HG03354 (cell line): ENCODE measurements around the gene IMMP2L.
A peak's percentile ranks its signal among the peaks of the same experiment; 100 is the strongest.
"Not testable (repeated sequence)": the region's sequence is repeated elsewhere in the genome, so short reads cannot be mapped to it uniquely, and the experiment has no call there.

ENCODE experiments used
- ATAC-seq: cut with Tn5 transposase; IDR thresholded peaks from one replicate; pipeline ENCODE4 v1.9.1; 2021; ENCODE audit warnings: mild to moderate bottlenecking; ENCODE audit not compliant: unreplicated experiment, poor library complexity, severe bottlenecking

The IMMP2L gene

DNA sequence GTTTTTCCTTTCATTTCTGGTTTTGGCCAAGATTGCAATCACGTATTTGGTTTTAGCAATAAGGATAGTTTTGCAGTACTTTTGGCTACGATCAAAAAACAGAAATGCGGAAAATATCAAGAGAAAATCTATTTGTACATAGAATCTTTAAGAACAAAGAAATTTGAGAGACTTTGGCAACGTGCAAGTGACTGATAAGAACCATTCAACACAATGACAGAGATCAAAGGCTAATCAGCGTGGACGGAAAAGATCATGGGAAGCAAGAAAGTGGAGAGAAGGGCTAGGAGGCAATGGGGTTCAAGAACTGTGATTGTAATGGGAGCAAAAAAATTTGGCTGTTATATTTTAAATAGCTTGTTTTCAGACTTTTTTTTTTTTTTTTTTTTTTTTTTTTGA is 487.5 kb downstream of the IMMP2L start:
- no peak for ATAC-seq

DNA sequence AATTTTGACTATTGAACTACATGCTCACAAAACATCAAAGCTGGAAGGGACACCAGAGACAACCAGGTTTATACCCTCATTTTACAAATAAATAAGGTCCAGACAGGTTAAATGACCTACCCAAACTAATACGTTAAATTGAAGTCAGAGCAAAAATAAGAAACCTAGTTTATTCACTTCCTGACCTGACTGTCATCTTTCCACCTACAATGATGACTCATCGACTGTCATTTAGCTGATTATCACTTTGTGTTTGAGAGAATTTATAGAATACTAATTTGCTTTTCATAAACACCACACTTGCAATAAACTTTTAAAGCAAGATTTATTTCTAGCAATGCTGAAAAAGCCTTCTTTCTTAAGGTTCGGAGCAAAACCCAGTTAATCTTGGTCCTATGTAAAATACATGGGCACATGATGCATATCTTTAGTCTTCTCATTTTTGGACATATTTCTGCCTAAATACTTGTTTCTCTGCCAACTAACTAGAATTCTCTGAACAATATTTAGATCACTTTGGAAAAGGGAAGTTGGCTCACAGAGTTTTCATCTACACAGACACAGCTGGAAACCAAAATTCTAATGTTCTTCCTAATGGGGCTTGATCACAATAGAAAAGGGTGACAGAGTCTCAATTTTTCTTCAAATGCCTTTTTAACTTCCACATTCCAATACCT is 488.1 kb downstream of the IMMP2L start:
- peak; percentile 59 for ATAC-seq

GRCh38 chr7:111072658-111073057 is 489.6 kb downstream of the IMMP2L start:
- not testable (repeated sequence) for ATAC-seq

DNA sequence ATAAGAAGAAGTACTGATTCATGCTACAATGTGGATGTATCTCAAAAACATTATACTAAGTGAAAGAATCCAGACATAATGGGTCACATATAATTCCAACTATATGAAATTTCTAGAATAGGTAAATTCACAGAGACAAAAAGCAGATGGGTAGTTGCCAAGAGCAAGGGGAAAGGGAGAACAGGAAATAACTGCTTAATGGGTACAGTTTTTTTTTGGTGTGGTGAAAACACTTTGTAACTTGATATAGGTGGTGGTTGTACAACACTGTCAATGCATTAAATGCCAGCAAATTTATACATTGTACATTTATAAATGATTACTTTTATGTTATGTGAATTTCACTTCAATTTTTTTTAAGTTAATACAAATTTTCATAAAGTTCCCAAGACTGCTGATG is 490.7 kb downstream of the IMMP2L start:
- ATAC-seq, result no peak

- ATAC-seq, result no peak
Measured at GRCh38 chr7:111068618-111069017, 493.7 kb downstream of the IMMP2L start.

DNA sequence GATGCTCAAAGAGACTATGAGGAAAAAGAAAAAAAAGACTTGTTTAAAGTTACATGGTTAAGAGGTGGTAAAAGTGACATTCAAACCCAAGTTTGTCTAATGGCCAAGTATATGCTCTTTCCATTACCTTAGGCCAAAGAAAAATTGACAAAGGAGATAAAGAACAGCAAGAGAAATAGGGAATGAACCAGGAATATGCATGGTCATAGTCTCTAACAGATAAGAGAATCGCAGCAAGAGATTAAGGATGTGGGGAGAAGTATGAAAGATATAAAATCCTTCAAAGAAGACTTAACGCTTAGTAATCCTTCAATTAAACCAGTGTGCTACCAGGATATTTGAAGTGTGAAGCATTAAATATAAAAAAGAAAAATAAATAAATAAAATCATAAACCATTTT is 494.6 kb downstream of the IMMP2L start:
- ATAC-seq, result no peak

- no peak for ATAC-seq
Measured at GRCh38 chr7:111067251-111067650, 495.0 kb downstream of the IMMP2L start.

DNA sequence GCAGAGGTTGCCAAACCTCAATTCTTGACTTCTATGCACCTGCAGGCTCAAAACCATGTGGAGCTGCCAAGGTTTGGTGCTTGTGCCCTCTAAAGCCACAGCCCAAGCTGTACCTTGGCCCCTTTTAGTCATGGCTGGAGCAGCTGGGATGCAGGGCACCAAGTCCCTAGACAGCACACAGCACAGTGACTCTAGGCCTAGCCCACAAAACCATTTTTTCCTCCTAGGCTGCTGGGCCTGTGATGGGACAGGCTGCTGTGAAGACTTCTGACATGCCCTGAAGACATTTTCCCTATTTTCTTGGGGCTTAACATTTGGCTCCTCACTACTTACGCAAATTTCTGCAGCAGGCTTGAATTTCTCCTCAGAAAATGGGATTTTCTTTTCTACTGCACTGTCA is 499.1 kb downstream of the IMMP2L start:
- no peak for ATAC-seq

- no peak for ATAC-seq
Measured at GRCh38 chr7:111059833-111060232, 502.5 kb downstream of the IMMP2L start.

- ATAC-seq, result no peak
Measured at GRCh38 chr7:111057066-111057465, 505.2 kb downstream of the IMMP2L start.

DNA sequence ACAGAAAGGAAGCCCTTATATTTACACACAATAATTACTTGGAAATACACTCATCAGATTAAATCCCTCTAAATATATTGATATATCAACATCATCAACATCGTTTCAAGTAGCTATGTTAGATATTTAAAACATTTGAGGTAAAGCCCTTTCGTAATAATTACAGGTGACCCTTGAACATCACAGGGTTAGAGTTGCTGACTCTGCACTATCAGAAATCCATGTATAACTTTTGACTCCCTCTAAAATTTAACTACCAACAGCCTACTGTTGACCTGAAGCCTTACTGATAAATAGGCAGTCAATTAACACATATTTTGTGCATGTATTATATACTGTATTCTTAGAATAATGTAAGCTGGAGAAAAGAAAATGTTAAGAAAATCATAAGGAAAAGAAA is 505.9 kb downstream of the IMMP2L start:
- no peak for ATAC-seq

DNA sequence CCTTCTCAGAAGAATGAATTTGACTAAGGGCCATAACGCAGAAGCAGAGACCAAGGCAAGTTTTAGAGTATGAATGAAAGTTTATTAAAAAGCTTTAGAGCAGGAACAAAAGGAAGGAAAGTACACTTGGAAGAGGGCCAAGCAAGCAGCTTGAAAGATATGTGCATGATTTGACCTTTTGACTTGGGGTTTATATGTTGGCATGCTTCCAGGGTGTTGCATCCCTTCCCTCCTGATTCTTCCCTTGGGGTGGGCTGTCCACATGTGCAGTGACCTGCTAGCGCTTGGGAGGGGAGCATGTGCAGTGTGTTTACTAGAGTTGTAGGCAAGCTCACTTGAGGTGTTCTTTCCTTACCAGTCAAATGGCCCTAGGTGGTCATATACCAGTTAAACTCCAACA is 509.3 kb downstream of the IMMP2L start:
- ATAC-seq, result no peak

DNA sequence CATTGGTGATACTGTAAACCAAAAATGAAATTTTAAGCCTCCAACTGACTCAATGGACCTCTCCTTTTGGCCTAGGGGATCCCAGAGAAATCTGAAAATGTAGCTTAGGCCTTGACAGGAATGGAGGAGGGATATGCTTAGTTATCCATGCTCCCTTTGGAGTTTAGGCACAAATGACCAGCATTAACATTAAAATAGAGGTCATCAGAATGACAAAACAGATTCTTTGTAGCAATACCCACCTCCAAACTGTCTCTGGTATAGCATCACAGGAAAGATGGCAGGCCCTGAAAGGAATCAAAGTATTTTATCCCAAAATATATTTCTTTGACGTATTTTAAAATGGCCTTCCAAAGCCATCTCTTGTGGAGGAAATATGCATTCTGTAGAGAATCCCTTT is 510.5 kb downstream of the IMMP2L start:
- no peak for ATAC-seq

- no peak for ATAC-seq
Measured at GRCh38 chr7:111050875-111051416, 511.3 kb downstream of the IMMP2L start.

GRCh38 chr7:111049971-111050680 is 512.2 kb downstream of the IMMP2L start:
- ATAC-seq, result no peak

- no peak for ATAC-seq
Measured at GRCh38 chr7:111047595-111047994, 514.7 kb downstream of the IMMP2L start.

DNA sequence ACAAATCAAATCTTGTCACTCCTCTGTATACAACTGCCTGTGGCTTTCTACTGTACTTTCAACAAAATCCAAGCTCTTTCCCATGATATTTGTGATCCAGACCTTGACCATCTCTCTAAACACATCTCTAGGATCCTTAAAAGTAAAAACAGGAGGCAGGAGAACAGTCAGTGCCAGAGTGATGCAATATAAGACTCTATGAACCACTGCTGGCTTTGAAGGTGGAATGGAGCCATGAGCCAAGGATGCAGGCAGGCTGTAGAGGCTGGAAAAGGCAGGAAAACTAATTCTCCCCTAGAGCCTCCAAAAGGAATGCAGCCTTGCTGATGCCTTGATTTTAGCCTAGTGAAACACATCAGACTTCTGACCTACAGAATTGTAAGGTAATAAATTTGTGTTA is 516.8 kb downstream of the IMMP2L start:
- ATAC-seq, result no peak

DNA sequence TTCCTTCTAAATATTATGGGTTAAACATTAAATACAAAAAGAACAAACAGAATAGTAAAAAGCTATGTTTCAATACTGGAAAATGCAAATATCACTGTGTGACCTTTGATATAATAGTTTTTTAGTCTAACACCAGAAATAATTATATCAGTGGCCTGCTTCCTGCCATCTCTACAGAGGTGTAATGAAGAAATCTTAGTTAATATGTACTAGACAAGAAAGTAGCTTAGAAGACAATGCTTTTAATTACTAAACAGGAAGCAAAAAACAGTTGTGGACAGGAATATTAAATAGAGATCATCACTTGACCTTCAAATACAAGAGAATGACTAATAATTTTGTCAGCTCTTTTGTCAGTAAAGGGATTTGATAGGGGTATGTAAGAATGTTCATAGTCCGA is 518.7 kb downstream of the IMMP2L start:
- peak; percentile 98 for ATAC-seq

GRCh38 chr7:111042842-111043241 is 519.5 kb downstream of the IMMP2L start:
- ATAC-seq, result no peak

- ATAC-seq, result no peak
Measured at GRCh38 chr7:111041577-111041976, 520.7 kb downstream of the IMMP2L start.

DNA sequence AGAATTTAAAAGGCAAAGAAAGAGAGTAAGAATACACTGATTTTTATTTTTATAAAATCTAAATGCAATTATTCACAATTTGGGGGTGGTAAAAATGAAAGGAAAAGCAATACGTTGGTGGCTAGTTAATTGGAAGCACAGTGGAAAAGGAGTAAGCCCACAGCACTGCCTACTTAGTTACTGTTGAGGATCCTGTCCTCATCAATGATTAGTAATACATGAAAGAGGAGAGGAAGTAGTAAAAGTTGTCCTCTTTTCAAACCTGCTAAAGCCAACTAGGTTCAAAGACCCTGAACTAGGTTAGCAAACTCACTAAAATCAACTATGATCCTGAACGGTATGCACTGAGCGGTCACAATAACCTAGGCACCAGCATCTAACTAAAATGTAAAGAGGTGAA is 524.1 kb downstream of the IMMP2L start:
- ATAC-seq, result no peak
